C1 segment of cervical spinal cord (tissue), 14 donors: Measurements from ENCODE around the gene ZDHHC11B.

Source experiments
- DNase-seq, 14 donors: peaks; one replicate each; lab custom pipeline; 2025; lab: John Stamatoyannopoulos, UW

Gene ZDHHC11B

GRCh38 chr5:673831-674629 is 110.5 kb downstream of the ZDHHC11B start:
- DNase-seq: peak in 2 of 14 donors; percentile 31 to 59

GRCh38 chr5:673161-673830 is 111.2 kb downstream of the ZDHHC11B start:
- DNase-seq: no peak

DNA sequence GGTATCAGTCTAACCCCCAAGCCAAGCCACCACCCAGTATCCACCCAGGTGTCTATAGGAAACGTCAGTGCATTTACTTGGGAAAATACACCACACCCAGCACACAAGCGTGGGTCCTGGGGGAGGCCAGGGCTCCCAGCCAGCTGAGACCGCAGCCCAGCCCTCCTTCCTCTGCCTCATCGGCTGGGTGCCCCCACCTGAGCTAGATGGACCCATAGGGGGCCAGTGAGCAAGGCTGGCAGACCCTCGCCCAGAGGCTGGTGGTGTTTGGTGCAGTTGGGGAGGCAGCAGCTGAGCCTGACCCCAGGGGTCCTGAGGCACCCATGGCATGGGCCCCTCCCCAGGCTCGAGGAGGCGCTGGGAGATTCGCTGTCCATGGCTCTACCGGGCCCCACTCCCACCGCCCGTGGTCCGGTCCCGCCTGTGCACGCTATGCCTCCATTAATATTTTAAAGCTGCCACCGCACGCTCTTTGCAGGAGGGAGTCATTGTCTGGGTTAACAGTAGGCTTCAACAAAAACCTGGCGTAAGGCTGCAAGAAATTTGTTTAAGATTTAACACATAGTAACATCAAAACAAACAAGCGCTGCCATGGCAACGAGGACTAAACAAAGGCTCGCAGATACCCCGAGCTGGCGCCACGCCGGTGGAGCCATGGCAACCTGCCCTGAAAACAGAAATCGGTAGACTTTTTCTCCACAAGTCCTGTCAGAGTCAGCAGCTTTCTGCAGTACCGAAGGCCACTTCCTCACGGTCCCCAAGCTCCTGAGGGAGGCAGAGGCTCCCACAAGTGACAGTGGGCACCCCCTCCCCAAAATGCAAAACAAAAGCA is 112.0 kb downstream of the ZDHHC11B start:
- peak in 7 of 14 donors; percentile 19 to 70 (median 51) for DNase-seq

DNA sequence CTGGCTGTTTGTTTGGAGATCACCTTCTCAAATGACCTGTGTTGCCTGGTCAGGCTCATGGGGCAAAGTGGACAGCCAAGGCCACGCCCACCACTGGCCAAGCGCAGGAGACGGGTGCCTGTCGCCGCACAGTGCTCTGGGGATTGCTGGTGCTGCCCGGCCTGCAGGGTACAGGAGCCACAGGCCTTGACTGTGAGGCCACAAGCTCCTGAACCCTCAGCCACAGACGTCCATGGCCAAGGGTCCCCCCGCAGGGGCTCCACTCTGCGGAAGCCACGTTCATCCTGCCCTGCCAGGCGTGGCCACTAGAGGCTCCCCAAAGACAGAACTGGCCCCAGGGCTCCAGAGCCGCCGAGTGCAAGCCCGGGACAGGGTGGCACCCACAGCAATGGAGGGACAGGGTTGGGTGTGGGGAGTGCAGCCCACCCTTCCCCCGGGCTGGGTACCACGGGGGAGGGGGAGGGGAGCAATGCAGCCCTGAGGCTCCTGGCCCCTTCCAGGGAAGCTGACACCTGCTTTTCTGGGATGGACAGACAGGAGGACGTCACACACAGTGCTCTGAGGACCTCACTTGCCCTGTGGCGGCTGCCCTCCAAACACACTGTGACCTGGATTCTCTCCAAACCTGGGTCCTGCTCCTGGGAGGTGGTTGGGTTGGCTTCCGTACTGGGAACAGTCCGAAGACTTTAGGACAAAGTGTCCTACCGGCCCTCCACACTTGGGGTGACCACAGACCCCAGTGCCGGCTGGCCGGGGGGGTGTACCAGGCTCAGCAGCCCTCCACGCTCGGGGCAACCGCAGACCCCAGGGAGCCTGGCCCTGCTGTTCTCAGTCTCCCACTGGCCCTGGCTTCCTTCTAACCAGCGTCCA is 112.8 kb downstream of the ZDHHC11B start:
- peak in 13 of 14 donors; percentile 17 to 85 (median 65) for DNase-seq

DNA sequence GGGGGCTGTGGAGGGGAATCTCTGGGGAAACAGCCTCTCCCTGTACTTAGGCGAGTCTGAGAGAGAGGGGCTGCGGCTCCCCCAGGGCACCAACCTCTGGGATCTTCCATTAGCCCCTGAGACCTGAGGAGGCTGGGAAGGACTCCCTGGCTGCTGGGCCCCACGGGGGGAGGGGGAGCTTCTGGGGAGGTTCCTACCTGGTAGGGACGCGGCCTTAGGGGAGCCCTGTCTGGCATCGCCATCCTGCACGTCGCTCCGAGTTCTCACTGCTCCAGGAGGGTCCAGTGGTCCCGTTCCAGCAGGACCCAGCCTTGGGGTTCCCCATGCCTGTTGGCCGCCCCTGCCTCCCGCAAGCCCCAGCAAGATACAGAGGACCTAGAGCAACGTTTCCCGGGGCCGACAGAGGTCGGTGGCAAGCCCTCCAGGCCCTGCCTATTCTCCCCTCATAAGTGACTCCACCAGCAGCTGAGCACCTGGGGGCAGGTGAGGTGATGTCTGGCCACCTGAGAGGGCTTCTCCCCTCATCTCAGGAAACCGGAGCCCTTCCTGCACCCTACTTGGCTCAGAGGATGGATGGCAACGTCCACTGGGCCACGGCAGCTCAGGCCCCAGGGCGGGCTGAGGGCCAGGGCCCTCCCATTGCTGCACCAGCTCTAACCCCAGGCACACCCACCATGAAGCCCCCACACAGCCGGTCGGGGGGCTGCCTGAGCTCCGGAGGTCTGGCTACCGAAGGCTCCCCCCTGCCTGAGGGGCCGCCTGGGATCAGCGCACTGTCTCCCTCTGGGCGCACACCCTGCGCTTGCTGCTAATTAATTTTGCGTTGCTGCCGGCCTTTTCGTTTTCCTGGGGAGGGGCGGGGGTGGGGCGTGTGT is 113.9 kb downstream of the ZDHHC11B start:
- no peak for DNase-seq

GRCh38 chr5:669842-670395 is 114.6 kb downstream of the ZDHHC11B start:
- DNase-seq: peak in 2 of 14 donors; percentile 58 to 92

DNA sequence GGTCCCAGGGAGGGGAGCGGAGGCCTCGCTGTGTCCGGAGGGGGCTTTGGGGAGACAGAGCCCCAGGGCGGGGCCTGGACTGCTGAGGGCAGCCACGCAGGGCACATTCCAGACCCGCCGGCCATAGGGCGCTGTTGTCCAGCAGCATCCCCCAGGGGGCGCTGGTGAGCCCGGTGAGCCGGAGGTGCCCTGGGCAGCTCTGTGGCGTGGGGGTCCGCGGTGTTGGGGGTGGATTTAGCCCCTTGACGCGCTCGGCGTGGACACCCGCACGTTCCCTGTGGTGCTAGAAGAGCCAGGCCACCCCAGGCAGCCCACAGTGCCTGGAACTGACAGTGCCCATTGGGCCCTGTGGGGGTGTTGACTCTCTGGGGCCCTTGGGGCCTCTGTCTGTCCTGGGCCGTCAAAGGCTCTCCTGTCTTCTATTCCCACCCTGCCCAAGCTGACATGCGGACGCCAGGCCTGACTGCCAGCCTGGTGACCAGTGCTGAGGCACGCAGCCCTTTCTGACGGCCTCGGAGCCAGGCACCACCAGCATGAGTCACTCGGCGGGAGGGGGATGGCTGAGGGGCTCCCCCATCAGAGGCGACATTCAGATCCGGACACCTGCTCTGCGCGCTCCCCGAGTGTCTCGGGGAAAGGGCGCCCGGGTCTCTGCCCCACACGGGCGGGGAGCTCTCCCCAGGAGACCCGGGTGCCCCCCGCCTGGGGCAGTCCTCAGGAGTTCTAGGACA is 115.3 kb downstream of the ZDHHC11B start:
- peak in 13 of 14 donors; percentile 41 to 98 (median 87) for DNase-seq

DNA sequence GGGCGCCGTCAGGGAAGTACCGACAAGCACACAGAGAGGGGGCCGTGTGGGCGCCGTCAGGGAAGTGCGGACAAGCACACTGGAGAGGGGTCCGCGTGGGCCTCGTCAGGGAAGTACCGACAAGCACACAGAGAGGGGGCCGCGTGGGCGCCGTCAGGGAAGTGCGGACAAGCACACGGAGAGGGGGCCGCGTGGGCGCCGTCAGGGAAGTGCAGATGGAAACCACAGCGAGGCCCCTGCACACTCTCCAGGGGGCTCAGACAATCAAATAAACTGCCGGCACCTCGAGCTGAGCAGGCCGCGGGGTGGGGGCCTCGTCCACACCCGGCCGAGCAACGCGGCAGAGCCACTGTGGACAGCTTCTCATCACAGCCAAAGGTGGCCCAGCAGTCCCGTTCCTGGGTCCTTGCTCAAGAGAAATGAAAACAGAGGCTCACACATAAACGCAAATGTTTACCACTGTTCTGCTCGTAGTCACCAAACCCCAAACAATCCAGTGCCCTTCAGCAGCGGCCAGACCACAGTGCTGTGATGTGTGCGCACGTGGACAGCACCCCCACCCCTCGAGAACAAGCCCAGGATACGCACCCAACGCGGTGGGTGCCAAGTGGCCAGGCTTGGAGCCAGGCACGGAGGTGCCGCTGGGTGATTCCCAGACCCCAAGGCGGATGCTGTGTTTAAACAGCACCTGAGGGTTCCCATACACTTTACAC is 116.1 kb downstream of the ZDHHC11B start:
- DNase-seq: peak in 4 of 14 donors; percentile 16 to 57 (median 48)

DNA sequence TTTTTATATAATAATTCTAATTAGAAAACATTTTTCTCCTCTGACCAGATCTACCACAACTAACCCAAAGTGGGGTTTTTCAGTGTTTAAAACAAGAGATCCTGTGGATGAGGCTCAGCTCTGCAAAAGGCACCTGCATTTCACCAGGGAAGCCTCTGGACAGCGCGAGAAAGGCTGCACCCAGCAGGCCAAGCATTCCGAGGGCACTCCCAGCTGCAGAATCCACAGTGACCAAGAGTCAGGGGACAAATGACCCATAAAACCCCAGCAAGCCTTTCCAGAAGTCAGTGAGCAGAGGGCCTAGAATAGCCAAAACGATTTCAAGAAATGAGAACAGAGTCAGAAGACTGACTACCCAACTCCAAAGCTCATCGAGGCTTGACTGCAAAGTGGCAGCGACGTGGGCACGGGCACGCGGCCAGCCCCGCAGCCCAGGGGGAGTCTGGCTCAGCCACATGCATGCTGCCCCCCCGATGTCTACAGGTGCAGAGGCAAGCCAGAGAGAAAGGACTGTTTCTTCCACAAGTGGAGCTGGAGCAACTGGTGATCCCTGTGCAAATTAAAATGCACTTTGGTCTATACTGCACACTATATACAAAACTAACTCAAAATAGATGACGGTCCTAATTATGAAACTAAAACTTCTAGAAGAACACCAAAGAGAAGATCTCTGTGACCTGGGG is 117.6 kb downstream of the ZDHHC11B start:
- DNase-seq: peak in 2 of 14 donors; percentile 24 to 40

GRCh38 chr5:665956-666711 is 118.4 kb downstream of the ZDHHC11B start:
- no peak for DNase-seq

DNA sequence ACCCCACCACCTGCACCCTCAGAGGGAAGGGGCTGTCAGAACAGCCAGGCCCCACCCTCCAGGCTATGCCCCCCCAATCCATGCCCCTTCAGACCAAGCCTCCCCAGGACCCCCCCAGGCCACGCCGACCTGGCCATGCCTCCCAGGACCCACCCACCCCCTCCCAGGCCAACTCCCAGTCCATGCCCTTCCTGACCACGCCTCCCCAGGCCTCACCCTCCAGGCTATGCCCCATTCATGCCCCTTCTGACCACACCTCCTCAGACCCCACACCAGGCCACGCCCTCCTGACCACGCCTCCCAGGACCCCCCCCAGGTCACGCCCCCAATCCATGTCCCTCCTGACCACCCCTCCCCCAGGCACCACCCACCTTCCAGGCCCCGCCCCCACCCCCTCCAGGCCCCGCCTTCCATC is 119.0 kb downstream of the ZDHHC11B start:
- DNase-seq: no peak

GRCh38 chr5:664994-665360 is 119.6 kb downstream of the ZDHHC11B start:
- no peak for DNase-seq

GRCh38 chr5:664343-664993 is 120.1 kb downstream of the ZDHHC11B start:
- no peak for DNase-seq

DNA sequence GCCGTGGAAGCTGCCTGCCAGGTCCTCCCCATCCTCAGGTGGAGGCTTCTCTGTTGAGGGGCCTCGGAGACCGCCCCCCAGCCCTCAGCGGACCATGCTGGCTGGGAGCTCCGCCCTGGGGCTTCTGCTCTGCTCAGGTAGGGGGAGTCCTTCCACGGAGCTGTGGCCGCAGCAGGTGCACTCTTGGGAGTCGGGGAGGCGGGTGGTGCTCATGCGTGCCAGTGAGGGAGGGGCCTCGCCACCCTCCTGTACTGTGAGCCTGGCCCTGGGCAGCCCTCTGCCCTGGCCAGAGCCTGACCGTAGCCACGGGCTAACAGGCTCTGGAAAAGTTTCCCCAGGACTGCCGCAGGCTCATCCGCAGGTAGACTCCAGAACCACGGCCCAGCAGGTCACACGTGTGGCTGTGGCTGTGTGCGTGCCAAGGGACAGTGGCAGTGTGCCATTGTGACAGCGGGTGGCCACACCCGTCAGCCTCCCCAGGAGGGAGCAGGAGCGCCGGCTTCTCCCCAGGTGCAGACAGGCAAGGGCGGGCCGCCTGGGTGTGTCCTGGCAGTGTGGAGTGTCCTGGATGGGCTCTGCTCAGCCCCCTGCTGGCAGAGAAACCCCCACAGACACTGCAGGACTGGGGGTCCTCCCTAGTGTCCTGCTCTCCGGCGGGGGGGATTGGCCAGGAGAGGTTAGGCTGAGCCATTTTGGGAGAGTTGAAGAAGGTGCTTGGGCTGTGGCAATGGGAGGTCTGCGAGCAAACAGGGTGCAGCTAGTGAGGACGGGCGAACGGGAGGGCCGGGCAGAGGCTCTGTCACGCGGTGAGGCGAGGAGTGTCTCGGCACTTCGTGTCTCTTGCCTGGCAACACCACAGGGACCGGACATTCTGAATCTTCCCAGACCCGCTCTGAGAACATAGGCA is 120.8 kb downstream of the ZDHHC11B start:
- no peak for DNase-seq

DNA sequence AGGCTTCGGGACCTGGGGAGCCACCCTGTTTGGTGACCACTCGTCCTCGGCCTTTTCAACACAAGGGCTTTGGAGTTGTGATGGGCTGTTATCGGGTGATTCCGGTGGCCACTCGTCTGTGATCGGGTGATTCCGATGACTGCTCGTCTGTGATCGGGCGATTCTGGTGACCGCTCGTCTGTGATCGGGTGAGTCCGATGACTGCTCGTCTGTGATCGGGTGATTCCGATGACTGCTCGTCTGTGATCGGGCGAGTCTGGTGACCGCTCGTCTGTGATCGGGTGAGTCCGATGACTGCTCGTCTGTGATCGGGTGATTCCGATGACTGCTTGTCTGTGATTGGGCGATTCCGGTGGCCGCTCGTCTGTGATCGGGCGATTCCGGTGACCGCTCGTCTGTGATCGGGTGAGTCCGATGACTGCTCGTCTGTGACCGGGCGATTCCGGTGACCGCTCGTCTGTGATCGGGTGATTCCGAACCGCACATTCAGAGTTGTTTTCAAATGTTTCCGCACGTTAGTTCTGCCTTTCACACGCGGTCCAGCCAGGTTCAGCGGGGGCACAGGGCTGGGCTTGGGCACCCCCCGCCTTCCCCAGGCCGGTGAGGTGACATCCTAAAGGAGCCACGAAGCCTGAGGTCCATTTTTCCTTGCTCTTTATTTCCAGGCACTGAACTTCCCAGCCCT is 121.6 kb downstream of the ZDHHC11B start:
- DNase-seq: no peak
